ENCODE results near the gene DSCAM. TPM values are rescaled to one million over a fixed set of nuclear protein-coding genes. Genes with fewer than 3 reads are reported as not detected.
"Not testable (repeated sequence)": the region's sequence is repeated elsewhere in the genome, so short reads cannot be mapped to it uniquely, and the experiment has no call there.

The DSCAM gene
- total RNA-seq, 4 donors from 2014 or later = not detected

DNA sequence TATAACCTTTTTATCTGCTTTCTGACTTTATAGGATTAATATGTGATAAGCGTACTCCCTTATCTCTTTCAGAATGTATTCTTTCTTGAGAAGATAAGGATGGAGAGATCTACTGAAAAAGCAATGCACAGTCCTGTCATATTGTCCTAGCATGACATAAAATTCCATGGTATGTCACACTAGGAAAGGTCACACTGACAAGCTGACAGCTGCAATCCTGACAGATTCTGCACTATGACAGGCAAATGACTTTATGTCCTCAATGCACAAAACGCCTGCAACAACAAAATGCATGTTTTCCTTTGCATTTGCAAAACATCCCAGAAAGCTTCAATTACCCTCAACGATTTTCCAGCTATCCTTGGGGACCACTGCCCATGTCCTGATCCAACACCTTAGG is 393.8 kb downstream of the DSCAM start:
- 73 to 79% methylated on average over 3 of the region's 3 CpGs for WGBS, 2 donors
- no peak for TF ChIP-seq POLR2A (IDR thresholded peaks at IDR 0.05)
- TF ChIP-seq CTCF (IDR thresholded peaks at IDR 0.05) = no peak
- DNase-seq (ENCODE audit: low spot score in 2 of 2) = no peak
- no peak overlapping the region for H3K4me3 ChIP-seq (ENCODE audit: low read depth, poor library complexity, severe bottlenecking)
- intact Hi-C loops (cut with DNase I; ENCODE audit: low total_unique reads) = no loop called here

- intact Hi-C loops (cut with DNase I; ENCODE audit: low total_unique reads) = no loop called here
- no peak for TF ChIP-seq CTCF (IDR thresholded peaks at IDR 0.05)
- TF ChIP-seq POLR2A (IDR thresholded peaks at IDR 0.05) = no peak
- 52 to 57% methylated on average over 1 of the region's 1 CpG for WGBS, 2 donors
- DNase-seq (ENCODE audit: low spot score in 2 of 2) = no peak
- no peak overlapping the region for H3K4me3 ChIP-seq (ENCODE audit: low read depth, poor library complexity, severe bottlenecking)
Measured at GRCh38 chr21:40452548-40452947, 394.4 kb downstream of the DSCAM start.

DNA sequence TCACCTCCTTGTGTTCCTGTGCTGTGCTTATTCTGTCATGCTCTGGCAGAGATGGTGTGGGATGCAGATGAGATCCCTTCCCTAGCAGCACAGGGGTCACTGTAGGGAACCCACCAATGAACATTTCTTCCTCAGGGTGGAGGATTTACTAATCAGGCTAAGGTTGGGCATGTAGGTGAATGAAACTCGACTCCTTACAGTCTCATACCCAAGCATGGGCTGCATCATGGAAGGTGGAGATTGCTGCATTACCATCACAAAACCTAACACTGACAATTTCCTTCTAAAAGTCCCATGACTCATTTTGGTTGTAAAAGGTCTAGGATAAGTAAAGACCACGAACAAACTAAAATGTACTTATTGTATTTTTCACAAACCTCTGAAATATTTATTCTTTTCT is 399.9 kb downstream of the DSCAM start:
- no peak overlapping the region for H3K4me3 ChIP-seq (ENCODE audit: low read depth, poor library complexity, severe bottlenecking)
- intact Hi-C loops (cut with DNase I; ENCODE audit: low total_unique reads) = no loop called here
- WGBS, 2 donors = 61 to 69% methylated on average over 2 of the region's 2 CpGs
- no peak for DNase-seq (ENCODE audit: low spot score in 2 of 2)
- TF ChIP-seq POLR2A (IDR thresholded peaks at IDR 0.05) = no peak
- TF ChIP-seq CTCF (IDR thresholded peaks at IDR 0.05) = no peak

GRCh38 chr21:40445349-40445921 is 401.5 kb downstream of the DSCAM start:
- intact Hi-C loops (cut with DNase I; ENCODE audit: low total_unique reads) = no loop called here
- TF ChIP-seq POLR2A (IDR thresholded peaks at IDR 0.05) = no peak
- TF ChIP-seq CTCF (IDR thresholded peaks at IDR 0.05) = no peak
- 43 to 44% methylated on average over 2 of the region's 2 CpGs for WGBS, 2 donors

GRCh38 chr21:40439581-40439980 is 407.4 kb downstream of the DSCAM start:
- WGBS, 2 donors = 33 to 68% methylated on average over 2 of the region's 2 CpGs
- H3K4me3 ChIP-seq (ENCODE audit: low read depth, poor library complexity, severe bottlenecking); DNase-seq (ENCODE audit: low spot score in 2 of 2); intact Hi-C loops (cut with DNase I; ENCODE audit: low total_unique reads): not testable (repeated sequence)

More at GRCh38 chr21:40445349-40445921, 401.5 kb downstream of the DSCAM start:
- DNase-seq (ENCODE audit: low spot score in 2 of 2) = no peak
- no peak overlapping the region for H3K4me3 ChIP-seq (ENCODE audit: low read depth, poor library complexity, severe bottlenecking)

GRCh38 chr21:40438616-40439015 is 408.3 kb downstream of the DSCAM start:
- no peak overlapping the region for H3K4me3 ChIP-seq (ENCODE audit: low read depth, poor library complexity, severe bottlenecking)
- TF ChIP-seq CTCF (IDR thresholded peaks at IDR 0.05) = no peak
- TF ChIP-seq POLR2A (IDR thresholded peaks at IDR 0.05) = no peak
- intact Hi-C loops (cut with DNase I; ENCODE audit: low total_unique reads) = no loop called here
- 66 to 73% methylated on average over 3 of the region's 3 CpGs for WGBS, 2 donors
- no peak for DNase-seq (ENCODE audit: low spot score in 2 of 2)
